Right cardiac atrium (tissue), 5 donors: ENCODE data around the gene MPZL3. TPM values are rescaled to one million over a fixed set of nuclear protein-coding genes. Genes with fewer than 3 reads are reported as not detected.
A peak's percentile ranks its signal among the peaks of the same experiment; 100 is the strongest.

Source experiments
- ATAC-seq, 2 donors: fragments of 200-7000 bp; cut with Tn5 transposase; one replicate each; pipeline versions ENCODE4 v1.8.0 to v1.9.1; 2020; ENCODE audit warnings: moderate library complexity in 2 of 2, mild to moderate bottlenecking in 1 of 2
- DNase-seq, 3 donors: peaks; one replicate each; pipeline ENCODE4 v3.0.0-alpha.2; 2020
- H3K27ac ChIP-seq: one replicate; pipeline ENCODE4 v1.5.1; 2013; ENCODE audit warnings: mild to moderate bottlenecking, low read length, control low read depth, moderate library complexity
- H3K27me3 ChIP-seq: one replicate; pipeline ENCODE4 v1.6.1; 2013; ENCODE audit not compliant: control insufficient read depth, insufficient read depth
- H3K4me1 ChIP-seq: one replicate; pipeline ENCODE4 v1.6.1; 2013; ENCODE audit warnings: low read length; ENCODE audit not compliant: control insufficient read depth, insufficient read depth
- H3K4me3 ChIP-seq: one replicate; pipeline ENCODE4 v1.5.1; 2013; ENCODE audit warnings: low read length, control low read depth
- H3K9me3 ChIP-seq: one replicate; pipeline ENCODE4 v1.6.1; 2013; ENCODE audit warnings: low read length; ENCODE audit not compliant: control insufficient read depth
- WGBS: extraction: QIAGEN DNeasy Blood & Tissue Kit; methylation state at CpG from one replicate; pipeline ENCODE4 v1.1.7; 2013; 5-methylcytosine and 5-hydroxymethylcytosine counted together
- intact Hi-C, 4 donors: fragments of 100-400 bp; cut with DNase I; formaldehyde crosslinking; loops; one replicate each; pipeline versions ENCODE4 v1.11.0 to v1.14.0; 2022 to 2023
- polyA plus RNA-seq: library from polyadenylated mRNA; stranded (reverse); fragments of 200-250 nt; gene quantifications from one replicate; pipeline ENCODE4 v1.2.3, GENCODE V29; 2013
- total RNA-seq, 4 donors: library from RNA; stranded (reverse); fragmentation: NEBNext Ultra II Directional; extraction: Animal tissue kit (Norgen Biotek cat#: 25700); gene quantifications; one replicate each; pipeline ENCODE4 v1.2.1, GENCODE V29; 2021
- donor health status: healthy with polysubstance abuse.
- donor health status: DM: no; HTN: yes; CAD: no.
- donor health status: DM: no; HTN: no; CAD: no.
- donor health status: DM: no; HTN: yes; CAD: no; lungs with severe emphysema.
- donor health status: DM: yes; HTN: yes; CAD: no.

Gene MPZL3
- total and polyA plus RNA-seq, 5 donors, result 0.77 to 1.7 (median 1.4) TPM

DNA sequence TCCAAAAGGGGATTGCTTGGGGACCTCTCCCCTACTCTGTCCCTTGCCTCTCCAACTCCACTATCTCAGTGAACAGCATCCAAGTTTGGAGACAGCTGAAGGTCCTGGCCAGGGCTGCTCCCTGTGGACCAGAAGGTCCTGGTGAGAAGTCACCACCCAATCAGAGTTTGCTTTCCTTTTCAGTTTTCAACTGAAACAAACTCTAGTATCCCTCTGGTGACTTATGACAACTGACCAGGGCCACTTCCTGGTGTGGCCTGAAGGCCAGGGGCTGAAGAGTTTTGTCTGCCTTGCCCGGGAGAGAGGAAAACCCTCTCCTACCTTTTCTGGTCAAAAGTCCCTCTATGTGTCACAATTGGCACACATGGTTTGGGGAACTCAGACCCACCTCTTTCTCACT is 32.4 kb downstream of the MPZL3 start:
- no peak for ATAC-seq
- WGBS, result 48% methylated on average over 1 of the region's 1 CpG
- no peak overlapping the region for H3K27ac ChIP-seq
- intact Hi-C loops, result no loop called here
- H3K9me3 ChIP-seq, result no peaks in the 10 kb centered on the region
- DNase-seq, result no peak
- H3K27me3 ChIP-seq, result no peaks in the 10 kb centered on the region
- no peaks in the 10 kb centered on the region for H3K4me1 ChIP-seq
- no peak overlapping the region for H3K4me3 ChIP-seq

DNA sequence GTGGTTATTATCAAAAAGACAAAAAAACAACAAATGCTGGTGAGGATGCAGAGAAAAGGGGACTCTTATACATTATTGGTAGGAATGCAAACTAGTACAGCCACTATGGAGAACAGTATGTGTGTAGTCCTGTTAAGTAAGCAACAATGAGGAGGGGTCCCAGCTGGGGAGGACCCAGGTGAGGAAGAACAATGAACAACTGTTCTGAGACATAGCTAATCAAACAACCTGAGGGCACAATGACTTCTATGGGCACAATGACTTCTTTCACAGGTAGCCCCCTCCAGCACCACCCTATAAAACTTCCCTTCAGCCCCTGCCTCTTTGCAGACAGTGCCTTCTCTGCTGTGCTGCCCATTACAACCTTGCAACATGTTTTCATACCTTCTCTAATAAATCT is 32.9 kb downstream of the MPZL3 start:
- H3K27me3 ChIP-seq, result no peaks in the 10 kb centered on the region
- intact Hi-C loops, result no loop called here
- no peaks in the 10 kb centered on the region for H3K9me3 ChIP-seq
- ATAC-seq (no peak), DNase-seq (no peak)
- H3K4me3 ChIP-seq, result no peak overlapping the region
- H3K27ac ChIP-seq, result no peak overlapping the region
- H3K4me1 ChIP-seq, result no peaks in the 10 kb centered on the region

DNA sequence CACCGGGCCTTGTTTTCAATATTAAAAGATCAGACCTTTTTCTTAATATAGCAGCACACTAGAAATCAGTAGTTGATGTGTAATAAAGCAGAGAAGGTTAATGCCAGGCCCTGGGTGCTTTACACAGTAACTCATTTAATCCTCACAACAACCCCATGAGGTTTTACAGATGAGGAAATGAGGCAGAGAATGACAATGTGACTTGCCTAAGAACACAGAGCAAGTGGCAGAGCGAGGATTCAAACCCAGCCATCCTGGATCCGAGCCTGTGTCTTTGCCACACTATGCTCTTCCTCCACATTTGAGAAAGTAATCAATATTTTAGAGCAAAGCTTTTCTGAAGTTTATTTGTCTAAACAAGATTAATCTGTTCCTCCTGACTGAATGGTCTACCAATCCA is 34.6 kb downstream of the MPZL3 start:
- Histone ChIP-seq H3K4me3 (no peak overlapping the region), H3K27ac (no peak overlapping the region), H3K9me3 (no peaks in the 10 kb centered on the region), H3K4me1 (no peaks in the 10 kb centered on the region), H3K27me3 (no peaks in the 10 kb centered on the region)
- no peak for DNase-seq
- WGBS, result 81% methylated on average over 3 of the region's 3 CpGs
- intact Hi-C loops, result no loop called here
- ATAC-seq, result no peak

DNA sequence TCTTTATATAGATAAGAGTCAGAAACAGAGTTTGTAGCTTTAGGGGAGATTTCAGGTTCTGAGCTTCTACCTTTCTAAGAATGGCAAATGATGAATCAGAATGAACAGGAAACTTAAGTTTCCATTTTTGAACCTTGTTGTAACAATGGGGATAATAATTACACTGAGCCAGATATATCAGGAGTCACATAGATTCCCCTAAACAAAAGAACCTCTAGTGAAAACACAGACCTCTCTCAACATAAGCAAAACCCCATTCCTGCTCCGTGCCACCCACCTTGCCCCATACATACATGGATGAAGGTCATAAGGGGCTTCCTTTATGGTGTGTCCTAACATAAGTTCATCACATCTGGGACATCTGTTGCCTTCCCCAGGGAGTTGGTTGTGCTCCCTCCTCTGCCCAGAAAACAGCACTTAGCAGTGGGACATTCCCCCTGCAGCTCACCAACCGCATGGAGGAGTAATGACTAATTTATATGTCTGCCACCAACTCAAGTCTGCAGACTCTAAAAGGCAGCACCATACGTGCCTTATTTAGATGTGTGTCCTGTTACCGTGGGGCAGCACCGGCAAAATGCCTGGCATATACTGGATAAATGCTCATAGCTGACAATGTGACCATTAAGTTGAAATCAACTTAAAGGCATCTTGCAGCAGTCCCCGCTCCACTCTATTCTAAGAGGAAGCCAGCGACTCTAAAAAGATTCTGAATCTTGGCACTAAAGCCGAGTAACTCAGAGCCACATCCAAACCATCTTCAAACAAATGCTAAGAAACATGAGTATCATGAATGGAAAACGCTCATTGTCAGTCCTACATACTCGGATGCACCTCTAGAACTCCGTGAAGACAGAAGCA is 35.3 kb downstream of the MPZL3 start:
- no peak for ATAC-seq
- Histone ChIP-seq H3K4me1 (no peaks in the 10 kb centered on the region), H3K27me3 (no peaks in the 10 kb centered on the region), H3K9me3 (no peaks in the 10 kb centered on the region), H3K27ac (no peak overlapping the region), H3K4me3 (no peak overlapping the region)
- intact Hi-C loops, result no loop called here
- 76% methylated on average over 11 of the region's 11 CpGs for WGBS
- DNase-seq, result no peak

DNA sequence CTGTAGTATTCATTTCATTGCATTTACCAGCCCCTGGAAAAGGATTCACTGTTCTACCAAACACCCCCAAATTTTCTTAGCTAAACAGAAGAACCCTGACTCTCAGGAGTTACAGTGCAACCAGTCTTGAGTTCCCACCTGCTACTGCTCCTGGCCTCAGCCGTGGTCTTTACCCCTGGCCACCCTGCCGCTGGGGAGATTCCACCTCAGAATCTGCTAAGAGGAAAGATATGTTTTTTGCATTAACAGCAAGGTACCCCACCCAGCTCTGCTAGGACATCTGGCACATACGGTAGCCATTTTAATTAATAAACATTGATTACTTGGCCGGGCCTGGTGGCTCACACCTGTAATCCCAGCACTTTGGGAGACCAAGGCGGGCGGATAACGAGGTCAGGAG is 36.4 kb downstream of the MPZL3 start:
- intact Hi-C loops, result no loop called here
- no peaks in the 10 kb centered on the region for H3K27me3 ChIP-seq
- 94% methylated on average over 7 of the region's 7 CpGs for WGBS
- ATAC-seq, result no peak
- no peak for DNase-seq
- H3K9me3 ChIP-seq, result no peaks in the 10 kb centered on the region
- no peaks in the 10 kb centered on the region for H3K4me1 ChIP-seq
- H3K27ac ChIP-seq, result no peak overlapping the region
- H3K4me3 ChIP-seq, result no peak overlapping the region

DNA sequence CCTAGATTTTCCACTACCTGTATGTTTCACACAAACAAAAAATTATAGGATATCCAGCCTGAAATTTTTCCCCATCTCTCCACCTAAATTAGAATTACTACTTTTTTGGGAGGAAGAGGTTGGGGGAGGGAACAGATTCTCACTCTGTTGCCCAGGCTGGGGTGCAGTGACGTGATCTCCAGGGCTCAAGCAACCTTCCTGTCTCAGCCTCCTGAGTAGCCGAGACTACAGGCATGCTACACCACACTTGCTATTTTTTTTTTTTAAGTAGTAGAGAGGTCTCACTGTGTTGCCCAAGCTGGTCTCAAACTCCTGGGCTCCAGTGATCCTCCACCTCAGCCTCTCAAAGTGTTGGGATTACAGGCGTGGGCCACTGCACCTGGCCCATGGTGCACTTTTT is 36.9 kb downstream of the MPZL3 start:
- peaks cover 3% of the 10 kb centered on the region for H3K4me1 ChIP-seq

DNA sequence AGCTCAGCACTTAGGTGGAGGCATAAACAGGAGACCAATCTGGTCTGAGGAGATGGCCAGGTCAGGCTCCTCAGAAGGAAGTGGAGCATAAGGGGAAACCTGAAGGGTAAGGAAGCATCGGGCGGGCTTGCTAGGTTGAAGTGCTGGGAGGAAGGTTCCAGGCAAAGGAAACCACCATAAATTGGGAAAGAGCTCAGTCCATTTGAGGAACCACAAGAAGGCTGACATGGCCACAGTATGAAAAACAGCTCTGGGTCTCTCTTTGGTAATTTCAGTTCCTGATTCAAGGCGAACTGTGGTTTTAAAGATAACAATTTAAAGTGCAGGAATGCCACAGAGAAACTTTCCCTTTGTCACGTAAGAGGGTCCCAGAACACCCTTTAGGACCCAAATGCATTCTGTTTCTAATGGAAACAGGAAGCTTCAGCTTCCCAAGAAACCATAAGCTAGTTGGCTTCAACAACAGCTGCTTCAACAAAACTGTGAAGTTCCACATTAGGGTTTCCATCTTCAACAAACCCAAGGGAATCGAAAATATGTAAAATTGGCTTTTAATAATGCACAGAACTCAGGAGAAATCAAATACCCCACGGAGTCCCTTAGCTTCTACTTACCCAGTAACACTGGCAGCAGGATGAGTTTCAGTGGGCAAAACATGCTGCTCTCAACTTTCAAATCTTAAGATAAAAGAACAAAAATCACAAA is 37.8 kb downstream of the MPZL3 start:
- H3K4me1 ChIP-seq, result peaks cover 3% of the 10 kb centered on the region
- WGBS, result 63% methylated on average over 6 of the region's 6 CpGs
- no peak overlapping the region for H3K27ac ChIP-seq
- DNase-seq (peak in 1 of 3 donors; percentile 16), ATAC-seq (peak; percentile 12 to 48)
- H3K27me3 ChIP-seq, result no peaks in the 10 kb centered on the region
- no peaks in the 10 kb centered on the region for H3K9me3 ChIP-seq
- H3K4me3 ChIP-seq, result no peak overlapping the region
- intact Hi-C loops, result no loop called here

More for the DNA sequence above, 36.9 kb downstream of the MPZL3 start:
- Histone ChIP-seq H3K27ac (no peak overlapping the region), H3K9me3 (no peaks in the 10 kb centered on the region), H3K4me3 (no peak overlapping the region), H3K27me3 (no peaks in the 10 kb centered on the region)
- WGBS, result 78% methylated on average over 3 of the region's 3 CpGs
- DNase-seq (no peak), ATAC-seq (no peak)
- intact Hi-C loops, result no loop called here

DNA sequence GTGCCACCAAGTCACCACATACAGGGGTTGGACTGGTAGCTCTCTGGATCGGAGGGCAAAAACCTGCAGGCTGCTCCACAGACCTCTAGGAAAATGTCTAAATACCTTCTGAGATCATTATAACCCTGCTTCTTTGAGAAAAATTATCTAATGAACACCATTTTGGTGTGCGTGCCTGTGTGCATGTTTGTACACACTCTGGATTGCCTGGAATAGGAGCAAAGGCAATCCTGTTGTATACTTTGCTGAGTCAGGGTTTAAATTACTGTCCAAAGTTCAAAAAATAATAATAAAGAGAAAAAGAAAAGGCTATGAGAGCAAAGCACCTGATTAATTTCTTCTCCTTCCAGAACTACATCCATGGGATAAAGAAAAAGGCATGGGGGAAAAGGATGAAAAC is 38.4 kb downstream of the MPZL3 start:
- Histone ChIP-seq H3K27ac (no peak overlapping the region), H3K9me3 (no peaks in the 10 kb centered on the region), H3K4me3 (no peak overlapping the region), H3K27me3 (no peaks in the 10 kb centered on the region), H3K4me1 (peaks cover 3% of the 10 kb centered on the region)
- ATAC-seq (no peak), DNase-seq (no peak)
- 92% methylated on average over 2 of the region's 2 CpGs for WGBS
- intact Hi-C loops, result no loop called here

DNA sequence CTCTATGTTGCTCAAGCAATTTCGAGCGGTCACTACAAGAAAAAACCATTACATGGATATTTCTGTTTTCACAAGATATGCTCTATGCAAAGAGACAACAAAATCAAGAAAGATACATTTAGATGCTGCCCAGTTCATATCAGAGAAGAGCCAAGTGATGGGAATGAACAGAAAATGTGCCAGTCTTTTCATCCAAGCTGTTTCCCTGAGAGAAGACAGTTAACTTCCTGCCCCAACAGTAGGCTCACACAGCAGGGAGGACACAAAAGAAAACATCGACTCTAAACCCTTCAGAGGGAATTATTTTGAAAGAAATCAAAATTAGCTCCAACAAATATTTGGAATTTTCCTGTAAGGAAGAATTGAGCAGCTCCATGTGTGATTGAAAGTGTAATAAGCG is 39.0 kb downstream of the MPZL3 start:
- H3K27ac ChIP-seq, result peak overlapping the region; percentile 37
- H3K4me3 ChIP-seq, result no peak overlapping the region
- no peaks in the 10 kb centered on the region for H3K27me3 ChIP-seq
- no peaks in the 10 kb centered on the region for H3K9me3 ChIP-seq
- 78% methylated on average over 4 of the region's 4 CpGs for WGBS
- H3K4me1 ChIP-seq, result peaks cover 3% of the 10 kb centered on the region
- intact Hi-C loops, result no loop called here
- ATAC-seq (no peak), DNase-seq (no peak)

DNA sequence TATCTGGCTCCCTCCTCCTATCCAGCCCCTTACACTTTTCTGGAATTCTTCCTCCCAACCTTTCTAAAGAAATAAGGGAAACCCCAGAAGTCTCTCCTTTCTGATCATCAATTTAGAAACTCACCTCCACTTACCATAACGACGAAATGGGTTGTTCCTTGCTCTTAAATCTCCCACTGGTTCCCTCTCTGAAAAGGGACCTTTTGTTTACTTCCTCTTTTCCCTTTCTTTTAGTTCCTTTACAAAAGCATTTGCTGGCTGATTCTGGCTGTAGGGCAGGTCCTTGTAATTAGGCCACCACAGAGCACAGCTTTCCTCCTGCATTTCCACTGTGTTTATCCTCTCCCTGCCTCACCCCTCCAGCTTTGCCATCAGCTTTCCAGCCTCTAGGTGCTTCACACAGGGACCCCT is 39.4 kb downstream of the MPZL3 start:
- no peak for ATAC-seq

DNA sequence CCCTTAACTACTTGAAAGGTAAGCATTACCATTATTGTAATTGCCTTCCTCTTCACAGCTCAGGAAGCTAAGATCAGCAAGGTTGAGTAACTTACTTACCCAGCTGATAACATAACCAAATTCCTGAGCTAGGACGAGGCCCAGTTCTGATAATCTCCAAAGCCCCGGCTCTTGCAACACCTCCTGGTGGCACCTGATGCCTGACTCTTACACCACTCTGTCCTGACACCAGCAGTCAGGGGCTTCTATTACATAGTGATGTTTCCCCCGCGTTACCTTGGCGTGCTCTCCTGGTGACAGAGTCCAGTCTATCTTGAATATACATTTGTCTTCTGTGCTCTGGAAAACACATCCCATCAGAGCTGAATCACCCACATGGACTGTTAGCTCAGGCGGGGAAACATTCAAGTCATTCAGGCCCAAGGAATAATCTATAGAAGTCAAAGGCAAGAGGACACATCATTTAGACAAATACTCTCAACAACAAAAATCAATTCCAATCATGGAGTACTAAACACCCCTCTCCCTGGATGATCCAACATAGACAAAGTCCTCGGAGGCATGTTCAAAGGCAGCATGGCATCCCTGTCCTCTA is 39.9 kb downstream of the MPZL3 start:
- H3K9me3 ChIP-seq, result no peaks in the 10 kb centered on the region
- ATAC-seq, result peak; percentile 60 to 72
- H3K27me3 ChIP-seq, result no peaks in the 10 kb centered on the region
- peak overlapping the region; percentile 46 for H3K27ac ChIP-seq
- no peak overlapping the region for H3K4me3 ChIP-seq
- WGBS, result 58% methylated on average over 7 of the region's 7 CpGs
- intact Hi-C loops, result no loop called here
- H3K4me1 ChIP-seq, result peaks cover 4% of the 10 kb centered on the region
- DNase-seq, result peak in 1 of 3 donors; percentile 21

More for the DNA sequence above, 39.4 kb downstream of the MPZL3 start:
- Histone ChIP-seq H3K9me3 (no peaks in the 10 kb centered on the region), H3K4me1 (peaks cover 3% of the 10 kb centered on the region), H3K27ac (peak overlapping the region; percentile 37), H3K27me3 (no peaks in the 10 kb centered on the region), H3K4me3 (no peak overlapping the region)
- WGBS, result 70% methylated on average over 2 of the region's 2 CpGs
- intact Hi-C loops, result no loop called here
- no peak for DNase-seq
